ENCODE data around the gene KLK10. TPM values are rescaled to one million over a fixed set of nuclear protein-coding genes. Genes with fewer than 3 reads are reported as not detected.
"Not testable (repeated sequence)": the region's sequence is repeated elsewhere in the genome, so short reads cannot be mapped to it uniquely, and the experiment has no call there.

Gene KLK10
- total RNA-seq, 1 donor: 0.27 TPM

- no peak for DNase-seq (ENCODE audit: low read depth)
- no peak overlapping the region for H3K4me3 ChIP-seq (ENCODE audit: low read depth, low read length)
- no peak for TF ChIP-seq CTCF (IDR thresholded peaks at IDR 0.05; ENCODE audit: insufficient read depth, low read length)
Observed at GRCh38 chr19:50998686-50999085, 20.8 kb downstream of the KLK10 start.

- TF ChIP-seq CTCF (IDR thresholded peaks at IDR 0.05; ENCODE audit: insufficient read depth, low read length): no peak
- no peak overlapping the region for H3K4me3 ChIP-seq (ENCODE audit: low read depth, low read length)
- no peak for DNase-seq (ENCODE audit: low read depth)
Observed at GRCh38 chr19:50998061-50998460, 21.4 kb downstream of the KLK10 start.

DNA sequence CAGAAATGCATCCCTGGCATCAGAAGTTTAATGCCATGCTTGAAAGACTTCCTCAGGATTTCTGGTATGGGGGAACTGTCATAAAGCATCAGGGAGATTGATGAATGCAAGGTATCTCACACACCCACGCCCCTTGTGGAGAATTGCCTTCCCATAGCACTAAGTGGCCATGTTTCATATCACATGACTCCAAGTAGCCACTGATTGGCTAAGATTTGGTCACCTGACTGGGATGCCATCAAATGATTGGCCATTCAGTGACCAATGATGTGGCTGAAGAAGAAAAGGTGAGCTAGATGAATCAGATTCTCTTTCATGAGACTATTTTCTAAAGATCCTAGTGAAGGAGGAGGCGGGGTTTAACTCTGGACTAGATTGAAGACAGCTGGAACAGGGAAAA, 25.4 kb downstream of the KLK10 start:
- H3K4me3 ChIP-seq (ENCODE audit: low read depth, low read length): no peak overlapping the region
- no peak for TF ChIP-seq CTCF (IDR thresholded peaks at IDR 0.05; ENCODE audit: insufficient read depth, low read length)
- no peak for DNase-seq (ENCODE audit: low read depth)

GRCh38 chr19:50992666-50993035, 26.9 kb downstream of the KLK10 start:
- H3K4me3 ChIP-seq (ENCODE audit: low read depth, low read length): no peak overlapping the region

DNA sequence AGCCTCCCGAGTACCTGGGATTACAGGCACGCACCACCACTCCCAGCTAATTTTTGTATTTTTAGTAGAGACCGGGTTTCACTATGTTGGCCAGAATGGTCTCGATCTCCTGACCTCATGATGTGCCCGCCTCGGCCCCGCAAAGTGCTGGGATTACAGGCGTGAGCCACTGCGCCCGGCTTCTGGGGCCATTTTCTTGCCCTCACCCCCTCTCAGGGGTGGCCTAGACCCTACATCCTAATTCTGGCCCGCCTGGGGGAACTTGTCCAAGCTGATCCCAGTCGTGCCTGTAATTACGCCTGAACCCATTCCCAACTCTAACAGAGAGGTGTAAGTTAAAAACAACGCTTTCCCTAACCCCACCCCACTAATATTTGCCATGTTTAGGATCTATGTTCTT, 35.1 kb downstream of the KLK10 start:
- H3K4me3 ChIP-seq (ENCODE audit: low read depth, low read length); DNase-seq (ENCODE audit: low read depth): not testable (repeated sequence)

More at GRCh38 chr19:50992666-50993035, 26.9 kb downstream of the KLK10 start:
- DNase-seq (ENCODE audit: low read depth): no peak
- no peak for TF ChIP-seq CTCF (IDR thresholded peaks at IDR 0.05; ENCODE audit: insufficient read depth, low read length)

- H3K4me3 ChIP-seq (ENCODE audit: low read depth, low read length): no peak within 1 kb of the TSS
- TF ChIP-seq CTCF (IDR thresholded peaks at IDR 0.05; ENCODE audit: insufficient read depth, low read length): no peak
- DNase-seq (ENCODE audit: low read depth): no peak
Observed at GRCh38 chr19:50983625-50984292, 35.8 kb downstream of the KLK10 start, which contains the start of gene KLK7. Gene KLK7 (minus strand): TSS chr19:50983917. CDS start chr19:50982399, 1,518 bp downstream.

GRCh38 chr19:50982186-50982585, 37.3 kb downstream of the KLK10 start:
- no peak overlapping the region for H3K4me3 ChIP-seq (ENCODE audit: low read depth, low read length)
- no peak for TF ChIP-seq CTCF (IDR thresholded peaks at IDR 0.05; ENCODE audit: insufficient read depth, low read length)
- DNase-seq (ENCODE audit: low read depth): no peak

Measured in fibroblast of the aortic adventitia (primary cell).